Stimulated activated CD4-positive, alpha-beta T cell treated with anti-CD3 and anti-CD28 coated beads, Interleukin-1b, Interleukin-23, amount 100 ng/mL, for 1 hour (primary cell): ENCODE data around the gene HDDC3.

Experiments
- DNase-seq, 2 donors: peaks; one replicate each; pipeline ENCODE4 v3.0.0-alpha.2; 2020; ENCODE audit warnings: low read depth in 2 of 2

HDDC3 gene

GRCh38 chr15:90931828-90932659 lies at the start of gene HDDC3:
Gene HDDC3, minus strand, starts transcription at chr15:90932549. Its CDS starts 9 bp downstream, at chr15:90932540.
- DNase-seq = peak; percentile 74 to 93

GRCh38 chr15:90982135-90982534 lies 49.8 kb upstream of the HDDC3 start:
- no peak for DNase-seq

- no peak for DNase-seq
Observed at GRCh38 chr15:90981681-90982080, 49.3 kb upstream of the HDDC3 start.

- DNase-seq = no peak
Observed at GRCh38 chr15:90979582-90979981, 47.2 kb upstream of the HDDC3 start.

GRCh38 chr15:90974216-90974615 lies 41.9 kb upstream of the HDDC3 start:
- DNase-seq = no peak

GRCh38 chr15:90972133-90972532 lies 39.8 kb upstream of the HDDC3 start:
- no peak for DNase-seq

GRCh38 chr15:90970274-90970673 lies 37.9 kb upstream of the HDDC3 start:
- DNase-seq = no peak

- DNase-seq = no peak
Observed at GRCh38 chr15:90968434-90968833, 36.1 kb upstream of the HDDC3 start.

- no peak for DNase-seq
Observed at GRCh38 chr15:90967206-90967605, 34.9 kb upstream of the HDDC3 start.

GRCh38 chr15:90966262-90966661 lies 33.9 kb upstream of the HDDC3 start:
- DNase-seq = no peak

GRCh38 chr15:90962021-90962420 lies 29.7 kb upstream of the HDDC3 start:
- no peak for DNase-seq

- DNase-seq = no peak
Observed at GRCh38 chr15:90960298-90961091, 28.1 kb upstream of the HDDC3 start.

- DNase-seq = no peak
Observed at GRCh38 chr15:90959894-90960293, 27.5 kb upstream of the HDDC3 start.

GRCh38 chr15:90959028-90959595 lies 26.8 kb upstream of the HDDC3 start:
- DNase-seq = no peak

- DNase-seq = no peak
Observed at GRCh38 chr15:90957791-90958190, 25.4 kb upstream of the HDDC3 start.

GRCh38 chr15:90957031-90957790 lies 24.9 kb upstream of the HDDC3 start:
- no peak for DNase-seq

- DNase-seq = peak; percentile 22 to 41
Observed at GRCh38 chr15:90956274-90957030, 24.1 kb upstream of the HDDC3 start.

- DNase-seq = no peak
Observed at GRCh38 chr15:90955624-90956273, 23.4 kb upstream of the HDDC3 start.

GRCh38 chr15:90954712-90955623 lies 22.6 kb upstream of the HDDC3 start, which contains the start of gene RCCD1:
Gene RCCD1, plus strand, starts transcription at chr15:90954884. Its CDS starts 1,851 bp downstream, at chr15:90956735.
- DNase-seq = peak; percentile 65 to 74
